ENCODE data around the gene DCTN4. TPM values are rescaled to one million over a fixed set of nuclear protein-coding genes. Genes with fewer than 3 reads are reported as not detected.

The DCTN4 gene
- total RNA-seq, 1 experiment from 2014 or later = 40.5 TPM

DNA sequence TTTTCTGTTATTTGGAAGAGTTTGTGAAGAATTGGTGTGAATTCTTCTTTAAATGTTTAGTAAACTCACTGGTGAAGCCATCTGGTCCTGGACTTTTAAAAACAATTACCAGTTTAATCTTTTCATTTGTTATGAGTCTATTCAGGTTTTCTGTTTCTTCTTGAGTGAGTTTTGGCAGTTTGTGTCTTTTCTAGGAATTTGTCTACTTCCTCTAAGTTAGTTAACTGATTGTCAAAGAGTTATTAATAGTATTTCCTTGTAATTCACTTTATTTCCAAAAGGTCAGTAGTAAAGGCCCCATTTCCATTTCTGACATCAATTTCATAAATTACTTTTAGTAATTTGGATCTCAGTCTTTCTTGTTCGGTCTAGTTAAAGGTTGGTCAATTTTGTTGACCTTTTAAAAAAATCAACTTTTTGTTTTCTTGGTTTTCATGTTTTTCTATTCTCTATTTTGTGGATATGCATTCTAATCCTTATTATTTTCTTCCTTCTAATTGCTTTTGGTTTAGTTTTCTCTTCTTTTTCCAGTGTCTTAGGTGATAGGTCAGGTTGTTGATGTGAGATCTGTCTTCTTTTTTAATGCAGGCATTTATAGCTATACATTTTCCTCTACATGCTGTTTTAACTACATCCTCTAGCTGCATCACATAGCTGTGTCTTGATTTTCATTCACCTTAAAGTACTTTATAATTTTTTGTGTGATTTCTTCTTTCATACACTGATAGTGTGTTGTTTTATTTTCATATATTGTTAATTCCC, 12.4 kb upstream of the DCTN4 start:
- intact Hi-C loops (cut with micrococcal nuclease) = no loop called here
- BruUV-seq (replicated peaks) = no TSS peak
- Histone ChIP-seq H3K9ac (ENCODE audit: low read length) (no peak overlapping the region), H3K4me2 (ENCODE audit: low read length) (no peak overlapping the region), H3K27me3 (ENCODE audit: low read length) (no peaks in the 10 kb centered on the region), H3K27ac (ENCODE audit: low read length) (no peak overlapping the region), H3K4me1 (ENCODE audit: insufficient read depth, low read length) (peaks cover 14% of the 10 kb centered on the region), H3K4me3 (ENCODE audit: low read length) (no peak overlapping the region), H4K20me1 (ENCODE audit: low read length) (no peaks in the 10 kb centered on the region), H2AFZ (ENCODE audit: low read length) (no peak overlapping the region), H3F3A (ENCODE audit: low read length, unreplicated experiment) (peaks cover 4% of the 10 kb centered on the region), H3K79me2 (ENCODE audit: low read length) (no peaks in the 10 kb centered on the region), H3K9me2 (replicated peaks; ENCODE audit: low read length) (no peaks in the 10 kb centered on the region), H3K36me3 (ENCODE audit: low read depth, low read length) (no peaks in the 10 kb centered on the region), H3K9me3 (ENCODE audit: low read length) (no peaks in the 10 kb centered on the region)
- no peak for ATAC-seq
- POLR2A ChIA-PET (ENCODE audit: unreplicated experiment) = no interaction called here
- TF ChIP-seq EZH2 (IDR thresholded peaks at IDR 0.05; ENCODE audit: low read length, unreplicated experiment) (no peak), EZH2phosphoT487 (IDR thresholded peaks at IDR 0.05; ENCODE audit: borderline replicate concordance, low read length) (no peak)
- TF ChIP-seq, protein P1, sequence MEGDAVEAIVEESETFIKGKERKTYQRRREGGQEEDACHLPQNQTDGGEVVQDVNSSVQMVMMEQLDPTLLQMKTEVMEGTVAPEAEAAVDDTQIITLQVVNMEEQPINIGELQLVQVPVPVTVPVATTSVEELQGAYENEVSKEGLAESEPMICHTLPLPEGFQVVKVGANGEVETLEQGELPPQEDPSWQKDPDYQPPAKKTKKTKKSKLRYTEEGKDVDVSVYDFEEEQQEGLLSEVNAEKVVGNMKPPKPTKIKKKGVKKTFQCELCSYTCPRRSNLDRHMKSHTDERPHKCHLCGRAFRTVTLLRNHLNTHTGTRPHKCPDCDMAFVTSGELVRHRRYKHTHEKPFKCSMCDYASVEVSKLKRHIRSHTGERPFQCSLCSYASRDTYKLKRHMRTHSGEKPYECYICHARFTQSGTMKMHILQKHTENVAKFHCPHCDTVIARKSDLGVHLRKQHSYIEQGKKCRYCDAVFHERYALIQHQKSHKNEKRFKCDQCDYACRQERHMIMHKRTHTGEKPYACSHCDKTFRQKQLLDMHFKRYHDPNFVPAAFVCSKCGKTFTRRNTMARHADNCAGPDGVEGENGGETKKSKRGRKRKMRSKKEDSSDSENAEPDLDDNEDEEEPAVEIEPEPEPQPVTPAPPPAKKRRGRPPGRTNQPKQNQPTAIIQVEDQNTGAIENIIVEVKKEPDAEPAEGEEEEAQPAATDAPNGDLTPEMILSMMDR (conservative IDR thresholded peaks at IDR 0.05; ENCODE audit: low read depth, low read length) = no peak
- DNase-seq = no peak
- CTCF ChIA-PET = no interaction called here

DNA sequence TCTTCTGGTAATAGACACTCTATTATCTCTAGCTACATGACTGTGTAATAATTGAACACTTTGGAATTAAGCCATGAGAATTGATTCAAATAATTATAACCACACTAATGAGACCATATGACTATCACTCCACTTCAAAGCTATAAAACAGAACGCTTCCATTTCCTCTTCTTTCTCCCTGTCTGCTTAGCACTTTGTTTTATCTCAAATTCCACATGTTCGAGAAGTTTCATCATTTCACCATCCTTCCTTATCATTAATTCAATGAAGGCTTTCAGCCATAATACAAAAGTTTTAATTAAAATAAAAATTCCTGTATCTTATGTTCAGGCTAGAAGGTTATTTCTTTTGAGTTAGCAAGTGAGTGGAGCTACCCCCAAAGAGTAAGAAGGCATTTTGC, 7.4 kb upstream of the DCTN4 start:
- Histone ChIP-seq H3K9ac (ENCODE audit: low read length) (no peak overlapping the region), H3K9me2 (replicated peaks; ENCODE audit: low read length) (no peaks in the 10 kb centered on the region), H3K36me3 (ENCODE audit: low read depth, low read length) (no peaks in the 10 kb centered on the region), H3K79me2 (ENCODE audit: low read length) (no peaks in the 10 kb centered on the region), H3K9me3 (ENCODE audit: low read length) (no peaks in the 10 kb centered on the region), H4K20me1 (ENCODE audit: low read length) (no peaks in the 10 kb centered on the region), H3K27ac (ENCODE audit: low read length) (no peak overlapping the region), H3F3A (ENCODE audit: low read length, unreplicated experiment) (no peaks in the 10 kb centered on the region), H3K4me3 (ENCODE audit: low read length) (no peak overlapping the region), H2AFZ (ENCODE audit: low read length) (no peak overlapping the region), H3K27me3 (ENCODE audit: low read length) (no peaks in the 10 kb centered on the region), H3K4me2 (ENCODE audit: low read length) (no peak overlapping the region), H3K4me1 (ENCODE audit: insufficient read depth, low read length) (peaks cover 7% of the 10 kb centered on the region; the same call in 1 of the 2 replicates)
- TF ChIP-seq EZH2 (IDR thresholded peaks at IDR 0.05; ENCODE audit: low read length, unreplicated experiment) = no peak
- TF ChIP-seq, protein P1 (conservative IDR thresholded peaks at IDR 0.05; ENCODE audit: low read depth, low read length) = no peak
- no peak for TF ChIP-seq EZH2phosphoT487 (IDR thresholded peaks at IDR 0.05; ENCODE audit: borderline replicate concordance, low read length)
- ATAC-seq (no peak), DNase-seq (no peak)
- intact Hi-C loops (cut with micrococcal nuclease) = no loop called here
- no TSS peak for BruUV-seq (replicated peaks)
- CTCF ChIA-PET = no interaction called here
- POLR2A ChIA-PET (ENCODE audit: unreplicated experiment) = no interaction called here

DNA sequence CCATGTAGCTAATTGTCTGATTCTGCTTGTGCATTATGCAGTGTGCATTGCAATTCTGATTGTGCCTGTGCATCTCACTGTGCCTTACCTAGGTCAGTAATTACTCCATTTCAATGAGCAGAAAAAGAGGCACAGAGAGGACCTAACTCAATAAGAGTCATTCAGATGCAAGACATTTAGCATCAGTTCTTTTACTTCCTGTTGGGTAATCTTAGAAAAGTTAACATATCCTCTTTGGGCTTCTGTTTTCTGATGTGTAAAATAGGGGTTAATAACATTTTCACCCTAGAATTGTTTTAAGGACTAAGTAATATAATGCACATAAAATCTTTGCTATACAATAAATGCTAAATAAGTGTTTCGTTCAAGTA, 7.0 kb upstream of the DCTN4 start:
- no peak for TF ChIP-seq EZH2 (IDR thresholded peaks at IDR 0.05; ENCODE audit: low read length, unreplicated experiment)
- TF ChIP-seq EZH2phosphoT487 (IDR thresholded peaks at IDR 0.05; ENCODE audit: borderline replicate concordance, low read length) = no peak
- TF ChIP-seq, protein P1 (conservative IDR thresholded peaks at IDR 0.05; ENCODE audit: low read depth, low read length) = no peak
- intact Hi-C loops (cut with micrococcal nuclease) = no loop called here
- POLR2A ChIA-PET (ENCODE audit: unreplicated experiment) = no interaction called here

More for the DNA sequence above, 7.0 kb upstream of the DCTN4 start:
- DNase-seq = no peak
- Histone ChIP-seq H3K4me2 (ENCODE audit: low read length) (no peak overlapping the region), H3K4me1 (ENCODE audit: insufficient read depth, low read length) (peaks cover 7% of the 10 kb centered on the region; the same call in 1 of the 2 replicates), H3K79me2 (ENCODE audit: low read length) (no peaks in the 10 kb centered on the region), H3F3A (ENCODE audit: low read length, unreplicated experiment) (no peaks in the 10 kb centered on the region), H4K20me1 (ENCODE audit: low read length) (no peaks in the 10 kb centered on the region), H3K9me2 (replicated peaks; ENCODE audit: low read length) (no peaks in the 10 kb centered on the region), H3K27me3 (ENCODE audit: low read length) (no peaks in the 10 kb centered on the region), H3K4me3 (ENCODE audit: low read length) (no peak overlapping the region), H3K9me3 (ENCODE audit: low read length) (no peaks in the 10 kb centered on the region), H3K9ac (ENCODE audit: low read length) (no peak overlapping the region), H3K36me3 (ENCODE audit: low read depth, low read length) (no peaks in the 10 kb centered on the region), H3K27ac (ENCODE audit: low read length) (no peak overlapping the region), H2AFZ (ENCODE audit: low read length) (no peak overlapping the region)
- ATAC-seq = no peak
- CTCF ChIA-PET = no interaction called here
- BruUV-seq (replicated peaks) = no TSS peak

All from PC-3 (cell line).